M059J (cell line): ENCODE measurements around the gene PCDHA1. TPM values are rescaled to one million over a fixed set of nuclear protein-coding genes. Genes with fewer than 3 reads are reported as not detected.

Experiments used
- DNase-seq: peaks from one replicate; pipeline ENCODE4 v3.0.0-alpha.2; 2012; ENCODE audit warnings: low read depth
- total RNA-seq: library from RNA; depleted of rRNA; stranded (reverse); fragments of >200 nt; shearing (Covaris generic); gene quantifications from 2 replicates; pipeline ENCODE4 v1.2.3, GENCODE V29; 2014

The PCDHA1 gene
- total RNA-seq, 1 experiment from 2014 or later = 0.05 TPM

DNA sequence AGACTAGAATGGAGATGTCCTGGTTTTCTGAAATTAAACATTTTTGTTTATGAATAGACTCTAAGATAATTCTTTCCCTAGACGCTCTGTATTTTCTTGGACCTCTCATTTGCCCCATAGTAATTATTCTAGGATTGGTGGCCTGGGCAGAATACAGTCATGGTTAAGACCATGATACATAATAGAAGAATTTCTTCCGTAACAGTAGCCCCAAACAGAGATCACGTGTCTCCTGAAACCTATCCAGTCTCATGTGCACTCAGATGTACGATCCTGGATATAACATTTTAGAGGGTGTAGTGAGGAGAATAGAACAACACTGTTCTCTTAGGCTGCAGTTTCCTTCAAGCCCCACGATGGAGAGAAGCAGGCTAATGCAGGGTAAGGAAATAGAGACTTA lies 202.7 kb downstream of the PCDHA1 start:
- no peak for DNase-seq

DNA sequence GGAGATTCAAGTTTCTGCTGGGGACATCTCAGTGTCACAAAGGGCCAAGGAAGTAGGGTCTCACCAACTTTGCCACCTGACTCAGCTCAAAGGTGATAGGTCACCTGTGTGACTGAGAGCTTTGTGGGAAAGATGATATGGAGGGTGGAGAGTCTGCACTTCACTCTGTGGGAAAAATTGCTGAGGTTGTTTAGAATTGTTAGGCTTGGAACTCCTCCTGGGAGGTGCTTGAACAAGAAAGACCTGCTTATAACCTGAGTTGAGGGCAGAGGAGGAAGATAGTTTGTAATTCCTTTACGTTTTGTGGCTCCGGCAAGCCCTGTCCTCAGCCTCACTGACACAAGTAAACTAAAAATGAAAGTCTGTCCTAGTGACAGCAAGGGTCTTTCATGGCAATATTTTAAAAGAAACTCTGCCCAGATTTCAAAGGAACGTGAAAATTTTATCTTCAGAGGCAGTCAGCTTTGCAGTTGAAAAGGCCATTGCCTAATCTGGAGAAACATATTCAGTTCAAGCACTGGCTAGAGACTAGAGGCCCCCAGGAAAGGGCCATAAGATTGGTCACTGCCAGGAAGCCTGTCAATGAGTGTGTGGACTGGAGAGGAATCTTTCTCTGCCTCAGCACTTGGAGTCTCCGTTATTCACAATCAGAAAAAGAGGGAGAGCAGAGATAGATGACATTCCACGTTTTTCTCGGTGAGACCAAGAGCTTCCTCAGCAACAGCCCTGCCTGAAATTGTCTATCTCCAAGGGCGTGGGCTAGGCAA lies 203.5 kb downstream of the PCDHA1 start:
- DNase-seq = no peak

DNA sequence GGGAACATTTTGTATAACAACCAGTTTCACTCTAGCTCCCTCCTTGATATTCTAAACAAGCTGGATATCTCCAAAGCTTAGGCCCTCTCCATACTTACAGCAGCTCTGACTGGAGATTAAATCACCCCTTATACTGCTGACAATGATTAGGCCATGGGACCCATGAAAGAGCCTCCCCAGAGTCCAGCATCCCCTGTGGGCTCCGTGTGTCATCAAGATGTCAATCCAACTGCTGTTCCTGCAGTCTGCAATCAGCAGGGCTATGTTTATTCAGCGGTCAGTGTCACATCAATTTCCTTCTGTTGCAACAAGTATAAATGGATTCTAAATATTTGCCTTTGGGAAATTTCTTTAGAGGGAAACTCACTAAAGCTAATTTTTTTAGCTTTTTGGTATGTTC lies 206.9 kb downstream of the PCDHA1 start:
- no peak for DNase-seq

DNA sequence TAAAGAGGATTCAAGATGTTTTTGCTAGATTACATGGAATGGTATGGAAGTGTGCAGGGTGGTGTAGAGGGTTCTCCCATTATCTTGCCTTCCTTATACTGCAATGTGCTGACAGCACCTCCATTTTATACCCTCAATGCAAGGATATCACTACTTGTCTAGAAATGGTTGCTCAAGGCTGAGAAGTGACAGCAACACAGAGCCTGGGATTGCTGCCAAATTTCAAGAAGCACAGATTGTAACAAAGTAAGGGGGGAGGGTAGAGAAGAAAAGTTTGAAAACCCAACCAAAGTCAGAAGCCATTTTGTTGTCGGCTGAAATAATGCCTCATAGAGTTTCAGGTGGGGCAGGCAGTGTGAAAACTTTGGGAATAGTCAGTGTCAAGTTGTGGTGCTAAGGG lies 210.1 kb downstream of the PCDHA1 start:
- no peak for DNase-seq

DNA sequence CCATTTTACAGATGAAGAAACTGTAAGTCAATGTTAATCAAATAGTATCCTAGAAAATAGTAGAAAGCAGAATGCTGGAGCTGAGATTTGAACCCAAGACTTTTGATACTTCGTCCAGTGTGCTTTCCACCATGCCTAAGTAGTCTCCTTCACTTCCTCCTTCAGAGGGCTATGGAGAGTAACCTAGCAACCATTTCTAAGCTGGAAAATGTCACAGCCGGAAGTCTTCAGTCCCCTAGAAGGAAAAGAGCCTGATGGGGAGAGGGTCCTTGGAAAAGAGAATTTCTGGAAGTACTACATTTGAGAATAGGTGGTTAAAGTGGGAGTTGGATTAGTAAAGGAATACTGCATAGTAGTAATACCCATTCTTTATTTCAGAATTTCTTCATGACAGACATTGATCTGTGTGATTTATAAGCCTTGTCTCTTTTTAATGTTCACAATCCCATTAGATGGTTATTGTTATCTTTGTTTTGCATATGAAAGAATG lies 213.0 kb downstream of the PCDHA1 start:
- no peak for DNase-seq

DNA sequence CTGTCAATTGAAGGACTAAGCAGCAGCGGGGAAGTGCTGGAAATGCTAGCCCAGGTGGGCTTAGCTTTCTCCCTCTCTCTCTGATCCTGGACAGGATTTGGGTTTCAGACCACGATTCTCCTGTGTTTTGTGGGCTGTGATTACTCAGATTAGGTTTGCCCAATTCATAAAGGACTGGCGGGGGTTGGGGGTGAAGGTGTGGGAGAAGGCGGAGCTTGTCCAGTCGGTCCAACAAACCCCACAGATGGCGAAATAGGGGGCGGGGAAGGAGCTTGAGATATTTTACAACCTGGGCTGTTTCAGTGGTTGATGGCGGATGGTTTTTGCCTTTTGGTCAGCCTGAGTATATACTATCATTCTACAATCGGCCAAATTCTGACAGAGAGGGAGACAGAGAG lies 215.5 kb downstream of the PCDHA1 start:
- DNase-seq = no peak

DNA sequence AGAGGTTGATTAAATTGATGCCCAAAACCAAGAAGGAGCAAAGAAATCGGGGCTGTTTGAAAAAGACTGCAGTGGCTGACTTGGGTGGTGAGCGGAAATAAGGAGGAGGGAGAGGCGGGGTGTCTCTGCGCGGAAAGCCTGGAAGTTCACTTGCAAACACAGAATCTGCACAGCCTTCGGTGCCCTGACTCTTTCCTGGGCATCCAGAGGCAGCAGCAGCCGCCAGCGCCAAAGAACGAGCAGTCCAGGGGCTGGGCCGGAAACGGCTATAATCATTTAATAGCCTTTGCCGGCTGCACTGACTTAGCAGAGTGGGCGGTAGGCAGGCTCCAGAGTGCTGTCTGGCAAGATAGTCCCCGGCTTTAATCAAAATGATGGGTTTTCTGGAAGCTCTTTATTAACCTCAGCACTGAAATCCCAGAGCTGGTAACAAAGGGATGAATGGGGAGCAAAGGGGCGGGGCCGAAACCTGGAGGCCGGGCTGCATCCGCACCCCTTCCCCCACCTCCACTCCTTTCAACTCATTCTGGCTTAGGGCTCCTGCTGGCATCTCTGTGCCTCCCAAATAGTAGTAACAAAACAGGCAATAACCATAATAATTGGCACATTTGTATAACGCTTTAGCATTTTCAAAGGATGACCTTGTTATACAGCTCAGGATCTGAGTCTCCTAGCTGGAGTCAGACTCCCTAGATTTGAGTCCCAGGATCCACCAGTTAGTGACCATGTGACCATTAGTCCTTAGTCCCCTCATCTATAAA lies 216.1 kb downstream of the PCDHA1 start:
- DNase-seq = peak; percentile 14

DNA sequence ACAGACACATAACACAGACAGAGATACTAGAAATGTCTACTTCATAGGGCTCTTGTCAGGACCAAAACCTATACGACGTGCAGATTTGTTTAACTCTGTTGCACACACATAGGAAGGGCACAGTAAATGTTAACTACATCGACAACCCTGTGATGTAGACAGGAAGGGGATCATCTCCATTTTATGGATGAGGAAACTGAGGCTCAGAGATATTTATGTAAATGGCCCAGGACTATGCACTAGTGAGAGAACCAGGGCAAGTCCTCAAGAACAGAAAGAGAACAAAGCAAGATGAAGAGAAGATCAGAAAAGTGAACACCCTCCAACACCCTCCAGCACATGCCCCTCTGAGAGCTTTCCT lies 216.6 kb downstream of the PCDHA1 start:
- DNase-seq = no peak

DNA sequence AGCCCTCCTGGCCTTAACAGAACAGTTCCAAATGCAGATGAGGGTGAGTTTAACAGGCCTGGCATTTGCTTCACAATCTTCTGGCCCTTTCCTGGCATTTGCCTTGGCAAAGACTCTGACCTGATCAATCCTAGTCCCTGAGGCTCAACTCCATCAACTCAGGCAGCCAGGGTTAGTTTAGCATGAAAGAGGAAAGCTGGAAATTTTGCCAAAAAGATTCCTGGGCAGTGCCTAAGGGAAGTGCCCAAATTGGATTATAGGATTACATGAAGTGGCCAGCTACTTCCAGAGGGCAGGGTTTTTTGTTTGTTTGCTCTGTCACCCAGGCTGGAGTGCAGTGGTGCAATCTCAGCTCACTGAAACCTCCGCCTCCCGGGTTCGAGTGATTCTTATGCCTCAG lies 217.1 kb downstream of the PCDHA1 start:
- no peak for DNase-seq

DNA sequence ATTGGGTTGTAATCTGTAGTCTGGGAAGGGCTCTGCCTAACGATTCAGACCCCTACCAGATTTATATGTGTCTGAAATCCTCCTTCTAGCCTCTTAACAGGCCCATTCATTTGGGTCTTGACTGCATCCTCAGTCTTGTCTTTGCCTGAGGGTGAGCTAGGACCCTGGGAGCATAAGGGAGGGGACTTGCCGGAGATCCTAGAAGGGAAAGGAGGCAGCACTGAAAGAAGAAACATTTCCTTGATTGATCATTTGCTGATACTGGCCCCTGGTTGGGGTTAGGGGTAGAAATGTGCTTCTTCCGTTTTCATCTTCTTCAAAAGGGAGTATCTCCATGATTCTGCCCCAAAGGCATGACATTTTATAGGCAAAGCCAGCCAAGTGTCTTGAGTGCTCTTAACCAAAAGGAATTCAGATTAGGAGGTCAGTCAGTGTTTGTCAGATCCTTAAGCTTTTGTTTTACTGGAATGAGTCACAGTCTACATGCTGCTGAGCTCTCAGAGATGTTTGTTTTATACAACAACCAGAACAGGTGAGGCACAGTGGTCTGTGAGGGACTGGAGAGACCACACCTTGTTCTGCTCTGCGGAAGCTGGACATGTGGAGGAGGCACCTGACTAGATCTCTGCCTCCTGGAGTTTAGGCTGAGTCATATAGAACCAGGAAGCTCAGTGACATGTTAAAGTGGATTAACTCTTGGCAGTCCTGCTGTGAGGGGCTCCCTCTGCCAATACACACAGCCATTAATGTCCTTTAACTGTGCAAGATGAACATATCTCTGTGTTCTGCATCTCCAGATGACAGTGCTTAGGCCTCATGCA lies 218.1 kb downstream of the PCDHA1 start:
- peak; percentile 59 for DNase-seq

DNA sequence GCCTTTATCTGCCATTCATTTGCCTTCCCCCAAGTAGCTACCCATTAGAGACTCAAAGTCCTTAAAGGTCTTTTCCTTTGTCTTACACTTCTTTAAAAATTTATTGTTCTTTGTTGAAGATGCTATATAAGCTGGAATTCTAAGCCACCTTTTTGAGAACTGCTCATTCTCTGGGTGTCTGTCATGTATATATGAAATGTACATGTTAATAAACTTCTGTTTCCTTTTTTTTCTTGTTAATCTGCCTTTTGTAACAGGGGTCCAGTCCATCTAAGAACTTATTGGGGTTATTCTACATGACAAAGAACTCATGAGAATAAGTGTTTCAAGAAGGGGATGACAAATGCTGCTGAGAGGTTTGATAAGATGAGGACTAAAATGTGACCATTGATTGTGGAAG lies 221.9 kb downstream of the PCDHA1 start:
- no peak for DNase-seq

DNA sequence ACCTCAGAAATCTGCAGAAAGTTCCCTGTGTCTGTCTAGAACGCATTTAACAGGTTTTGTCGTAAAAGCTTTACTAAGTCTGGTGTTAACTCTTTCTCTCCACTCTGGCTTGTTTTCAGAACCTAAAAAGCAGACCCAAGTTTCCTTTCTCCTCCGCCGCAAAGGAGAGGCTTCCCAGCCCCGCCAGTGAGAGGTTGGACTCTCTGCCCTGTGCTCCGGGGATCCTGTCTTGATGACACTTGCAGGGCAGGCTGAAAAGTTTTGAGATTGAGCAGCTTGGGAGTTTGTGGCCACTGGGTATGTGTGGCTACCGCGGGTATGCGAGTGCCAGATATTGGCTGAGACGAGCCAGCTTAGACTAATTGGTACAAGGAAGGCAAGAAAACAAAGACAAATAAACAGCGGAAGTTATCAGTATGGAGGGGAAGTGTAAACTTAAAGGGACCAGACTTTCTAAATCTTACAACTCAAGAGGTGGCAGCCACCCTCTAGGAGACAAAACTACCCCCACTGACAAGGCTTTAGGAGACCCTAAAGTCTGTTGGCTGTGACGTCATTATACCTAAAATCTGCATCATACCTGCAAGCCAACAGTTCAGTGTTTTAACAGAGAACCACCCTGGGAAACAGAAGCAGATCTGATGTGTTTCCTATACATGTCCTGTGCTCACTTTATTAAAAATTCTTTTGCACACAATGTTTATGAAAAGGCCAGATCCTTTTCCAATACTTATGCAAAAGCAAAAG lies 224.3 kb downstream of the PCDHA1 start:
- DNase-seq = no peak

DNA sequence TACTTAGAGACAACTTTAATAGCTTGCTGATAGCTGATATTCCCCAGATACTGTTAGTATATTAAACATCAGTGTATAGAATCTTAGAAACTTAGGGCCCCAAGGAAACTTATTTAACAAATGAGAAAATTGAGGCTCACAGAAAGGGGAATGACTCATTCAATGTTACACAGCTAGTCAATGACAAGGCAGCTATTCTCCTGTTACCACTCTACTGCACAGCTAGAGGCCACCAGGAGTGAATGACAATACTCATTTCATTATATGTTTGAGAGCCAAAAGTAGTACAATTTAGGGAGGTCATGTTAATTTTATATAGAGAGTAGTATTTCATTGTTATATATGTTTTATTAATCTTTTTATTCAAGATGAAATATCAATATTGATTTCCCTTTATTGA lies 232.0 kb downstream of the PCDHA1 start:
- DNase-seq = no peak

DNA sequence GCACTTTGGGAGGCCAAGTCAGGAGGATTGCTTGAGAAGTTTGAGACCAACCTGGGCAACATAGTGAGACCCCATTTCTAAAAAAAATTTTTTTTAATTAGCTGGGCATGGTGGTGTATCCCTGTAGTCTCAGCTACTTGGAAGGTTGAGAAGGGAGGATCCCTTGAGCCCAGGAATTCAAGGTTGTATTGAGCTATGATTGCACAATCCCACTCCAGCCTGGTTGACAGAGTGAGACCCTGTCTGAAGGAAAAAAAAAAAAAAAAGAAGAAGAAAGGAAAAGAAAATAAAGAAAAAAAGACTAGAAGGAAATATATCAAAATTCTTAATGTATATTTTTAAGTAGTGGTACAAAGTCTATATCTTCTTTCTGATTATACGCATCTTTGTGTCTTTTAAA lies 236.4 kb downstream of the PCDHA1 start:
- DNase-seq = no peak

DNA sequence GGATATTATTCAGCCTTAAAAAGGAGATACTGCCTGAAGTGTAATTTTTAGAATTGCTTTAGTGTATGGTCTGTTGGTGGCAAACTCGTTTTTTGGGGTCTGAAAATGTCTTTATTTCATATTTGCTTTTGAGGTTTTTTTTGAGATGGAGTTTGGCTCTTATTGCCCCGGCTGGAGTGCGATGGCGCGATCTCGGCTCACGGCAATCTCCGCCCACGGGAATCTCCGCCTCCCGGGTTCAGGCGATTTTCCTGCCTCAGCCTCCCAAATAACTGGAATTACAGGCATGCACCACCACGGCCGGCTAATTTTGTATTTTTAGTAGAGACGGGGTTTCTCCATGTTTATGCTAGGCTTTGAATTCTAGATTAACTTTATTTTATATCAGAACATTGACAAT lies 245.1 kb downstream of the PCDHA1 start:
- no peak for DNase-seq

DNA sequence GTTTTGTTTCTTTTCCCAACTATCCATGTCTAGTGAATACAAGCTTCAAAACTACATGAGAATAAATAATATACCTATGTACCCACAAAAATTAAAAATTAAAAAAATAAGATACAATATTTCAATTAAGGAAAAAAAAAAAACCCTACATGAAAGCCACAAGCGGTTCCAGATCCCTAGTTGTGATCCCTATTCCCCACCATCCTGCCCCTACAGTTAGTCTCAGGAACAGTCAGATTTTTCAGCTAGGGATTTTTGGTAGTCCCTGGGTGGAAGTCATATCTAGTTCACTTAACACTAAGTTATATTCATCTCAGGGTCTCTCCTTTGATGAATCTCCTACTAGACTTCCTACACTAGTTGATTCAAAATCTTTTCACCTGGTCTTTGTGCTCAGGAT lies 246.7 kb downstream of the PCDHA1 start:
- DNase-seq = no peak

DNA sequence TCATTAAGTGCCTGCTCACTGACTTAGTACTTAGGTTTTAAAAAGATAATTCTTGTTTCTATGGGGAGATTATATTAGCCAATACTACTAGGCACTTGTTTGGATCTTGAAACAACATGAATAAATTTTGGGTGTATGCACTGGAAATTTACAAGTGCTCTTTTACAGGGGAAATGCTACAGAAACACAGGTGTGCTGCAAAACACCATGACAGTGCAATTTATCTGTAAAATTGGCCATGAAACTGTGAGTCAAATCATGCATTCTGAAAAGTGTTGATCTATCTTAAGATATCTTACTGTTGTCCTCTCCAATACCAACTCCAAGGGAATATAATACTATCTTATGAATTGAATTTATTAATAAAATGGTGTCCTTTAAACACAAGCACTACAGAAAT lies 253.1 kb downstream of the PCDHA1 start:
- DNase-seq = no peak

DNA sequence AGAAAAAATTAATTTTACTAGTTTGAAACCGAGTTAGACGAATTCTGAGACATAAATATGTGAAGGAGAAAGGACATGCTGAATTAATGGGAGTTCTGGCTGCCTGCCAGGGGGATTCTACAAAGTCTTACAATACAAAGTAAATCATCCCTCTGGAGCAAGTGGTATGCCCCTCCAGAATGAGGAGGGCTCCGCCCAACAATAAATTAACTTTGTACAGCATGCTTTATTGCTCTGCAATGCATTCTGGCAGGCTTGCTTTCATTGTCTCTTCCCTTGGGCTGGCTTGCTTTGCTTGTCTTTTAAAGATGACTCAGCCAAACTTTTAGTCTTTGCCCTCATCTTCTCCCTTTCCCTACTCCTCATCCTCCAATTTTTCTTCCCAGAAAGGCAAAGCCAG lies 253.6 kb downstream of the PCDHA1 start:
- no peak for DNase-seq

DNA sequence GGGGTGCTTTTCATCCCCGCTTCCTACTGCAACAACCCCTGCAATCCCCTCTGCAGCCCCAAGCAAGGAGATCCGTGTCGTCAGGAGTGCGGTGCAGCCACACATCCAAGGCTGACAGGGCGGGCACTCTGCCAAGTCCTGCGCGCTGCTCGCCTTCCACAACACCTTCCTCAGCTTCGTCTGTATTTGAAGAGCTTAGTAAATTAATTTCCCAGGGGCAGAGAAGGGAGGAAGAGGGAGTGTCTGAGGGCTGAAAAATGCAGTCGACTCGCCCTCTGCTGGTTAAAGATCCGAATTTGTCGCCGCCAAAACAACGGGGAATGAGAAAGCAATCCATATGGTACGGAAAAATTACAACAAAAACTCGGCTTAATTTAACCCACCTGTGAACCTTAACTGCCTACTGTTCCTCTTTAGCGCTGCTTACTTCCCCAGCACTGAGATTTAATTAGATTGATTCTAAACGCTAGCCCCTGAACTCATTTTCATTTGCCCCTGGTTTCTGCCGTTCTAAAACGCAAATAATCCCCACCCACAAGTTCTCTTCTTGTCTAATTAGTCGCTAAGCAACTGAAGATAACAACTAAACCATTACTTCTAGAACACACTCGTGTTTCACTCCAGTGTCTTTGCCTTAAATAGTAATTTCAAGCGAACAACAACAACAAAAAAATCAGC lies 254.3 kb downstream of the PCDHA1 start:
- DNase-seq = peak; percentile 27

DNA sequence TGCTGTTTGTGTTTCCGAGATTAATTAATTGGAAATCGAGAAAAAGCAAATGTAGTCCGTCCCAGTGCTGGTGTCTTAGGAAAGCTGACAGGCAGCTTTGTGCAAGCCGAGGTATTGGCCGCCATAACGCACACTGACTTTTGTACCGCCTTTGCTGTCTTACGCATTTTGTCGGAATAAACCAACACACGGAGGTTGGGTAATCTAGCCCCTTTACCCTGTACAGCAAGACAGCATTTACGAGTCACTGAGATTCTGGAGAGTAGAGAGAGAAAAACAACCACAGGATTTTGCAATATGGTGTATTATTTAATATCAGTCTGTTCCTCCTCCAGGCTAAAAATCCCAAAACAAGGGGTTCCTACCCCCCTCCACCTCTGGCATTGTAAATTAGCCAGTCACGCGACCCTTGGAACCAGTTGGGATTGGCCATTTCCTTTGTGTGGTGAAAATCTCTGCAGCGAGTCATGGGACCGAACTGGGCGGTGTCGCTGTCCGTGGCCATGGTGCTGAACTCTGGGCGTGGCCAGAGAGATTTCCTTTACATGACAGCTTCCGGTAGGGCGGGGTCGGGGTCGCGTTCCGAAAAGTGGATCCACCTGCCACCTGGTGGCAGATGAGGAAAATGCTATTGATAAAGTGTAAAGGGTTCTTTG lies 255.0 kb downstream of the PCDHA1 start:
- peak; percentile 84 for DNase-seq

DNA sequence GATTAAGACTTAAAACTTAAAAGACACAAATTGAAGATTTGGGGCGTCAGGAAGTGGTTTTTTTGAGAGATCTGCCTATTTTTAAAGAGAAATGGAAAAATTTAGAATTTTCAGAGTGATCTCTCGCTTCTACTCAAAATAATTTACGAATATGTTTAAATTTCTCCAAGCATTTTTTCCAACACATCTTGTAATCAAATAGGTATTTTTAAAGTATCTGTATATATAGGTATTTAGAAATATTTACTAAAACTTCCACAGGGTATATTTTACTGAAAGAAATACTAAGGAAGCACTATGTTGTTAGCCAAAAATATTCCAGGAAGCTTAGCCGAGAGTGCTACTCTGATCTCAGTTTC lies 255.5 kb downstream of the PCDHA1 start:
- no peak for DNase-seq
